Uterus (tissue), 2 donors: Measurements from ENCODE around the gene MAP2K7.

Source experiments
- POLR2A ChIP-seq, 2 donors: fragments of 450-650 bp; IDR thresholded peaks; one replicate each; pipeline ENCODE4 v1.6.1; 2016; ENCODE audit warnings: antibody characterized with exemption in 2 of 2, mild to moderate bottlenecking in 1 of 2, moderate library complexity in 1 of 2
- TF ChIP-seq, protein P1 (sequence below), 4 experiments: fragments of 200-600 bp in 2 of 4; fragments of 450-650 bp in 2 of 4; sonication (generic) in 2 of 4; IDR thresholded peaks; one replicate each; pipeline ENCODE4 v1.5.1; 2016 to 2019; ENCODE audit warnings: antibody characterized with exemption in 4 of 4, mild to moderate bottlenecking in 2 of 4, moderate library complexity in 1 of 4

DNA sequence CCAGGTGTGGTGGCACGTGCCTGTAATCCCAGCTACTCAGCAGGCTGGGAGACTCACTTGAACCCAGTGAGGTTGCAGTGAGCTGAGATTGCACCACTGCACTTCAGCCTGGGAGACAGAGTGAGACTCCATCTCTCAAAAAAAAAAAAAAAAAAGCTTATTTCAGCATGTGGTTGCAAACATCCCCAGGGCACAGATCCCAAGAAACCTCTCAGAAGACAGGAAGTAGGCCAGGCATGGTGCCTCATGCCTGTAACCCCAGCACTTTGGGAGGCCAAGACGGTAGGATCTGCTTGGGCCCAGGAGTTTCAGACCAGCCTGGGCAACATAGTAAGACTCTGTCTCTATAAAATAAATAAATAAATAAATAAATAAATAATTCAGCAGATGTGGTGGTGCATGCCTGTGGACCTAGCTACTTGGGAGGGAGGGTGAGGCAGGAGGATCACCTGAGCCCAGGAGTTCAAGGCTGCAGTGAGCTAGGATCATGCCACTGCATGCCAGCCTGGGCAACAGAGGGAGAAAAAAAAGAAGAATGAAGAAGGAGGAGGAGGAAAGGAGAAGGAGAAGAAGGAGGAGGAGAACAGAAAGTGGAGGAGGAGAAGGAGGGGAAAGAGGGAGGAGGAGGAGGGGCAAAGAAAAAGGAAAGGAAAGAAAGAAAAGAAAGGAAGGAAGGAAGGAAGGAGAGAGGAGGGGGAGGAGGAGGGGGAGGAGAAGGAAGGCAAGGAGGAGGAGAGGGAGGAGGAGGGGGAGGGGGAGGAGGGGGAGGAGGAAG, 19.7 kb upstream of the MAP2K7 start:
- TF ChIP-seq, protein P1, sequence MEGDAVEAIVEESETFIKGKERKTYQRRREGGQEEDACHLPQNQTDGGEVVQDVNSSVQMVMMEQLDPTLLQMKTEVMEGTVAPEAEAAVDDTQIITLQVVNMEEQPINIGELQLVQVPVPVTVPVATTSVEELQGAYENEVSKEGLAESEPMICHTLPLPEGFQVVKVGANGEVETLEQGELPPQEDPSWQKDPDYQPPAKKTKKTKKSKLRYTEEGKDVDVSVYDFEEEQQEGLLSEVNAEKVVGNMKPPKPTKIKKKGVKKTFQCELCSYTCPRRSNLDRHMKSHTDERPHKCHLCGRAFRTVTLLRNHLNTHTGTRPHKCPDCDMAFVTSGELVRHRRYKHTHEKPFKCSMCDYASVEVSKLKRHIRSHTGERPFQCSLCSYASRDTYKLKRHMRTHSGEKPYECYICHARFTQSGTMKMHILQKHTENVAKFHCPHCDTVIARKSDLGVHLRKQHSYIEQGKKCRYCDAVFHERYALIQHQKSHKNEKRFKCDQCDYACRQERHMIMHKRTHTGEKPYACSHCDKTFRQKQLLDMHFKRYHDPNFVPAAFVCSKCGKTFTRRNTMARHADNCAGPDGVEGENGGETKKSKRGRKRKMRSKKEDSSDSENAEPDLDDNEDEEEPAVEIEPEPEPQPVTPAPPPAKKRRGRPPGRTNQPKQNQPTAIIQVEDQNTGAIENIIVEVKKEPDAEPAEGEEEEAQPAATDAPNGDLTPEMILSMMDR (IDR thresholded peaks at IDR 0.05) = no peak
- TF ChIP-seq POLR2A (IDR thresholded peaks at IDR 0.05) = no peak
